ENCODE measurements around the gene PPA1.

Gene PPA1

GRCh38 chr10:70169011-70169410 lies 64.2 kb downstream of the PPA1 start:
- Histone ChIP-seq H3K4me3 (ENCODE audit: low read depth, low read length) (peak overlapping the region; percentile 98), H3K36me3 (replicated peaks) (peaks cover 22% of the 10 kb centered on the region), H3K27ac (peak overlapping the region; percentile 95), H3K27me3 (replicated peaks) (no peaks in the 10 kb centered on the region)
- DNase-seq, result no peak
- in situ Hi-C loops (cut with HindIII; ENCODE audit: low pct_ligation_motif_present, low sequenced_read_pairs), result no loop called here
- no peak for TF ChIP-seq CTCF (IDR thresholded peaks at IDR 0.05; ENCODE audit: low read depth, low read length, missing control alignments)

GRCh38 chr10:70167246-70167645 lies 66.0 kb downstream of the PPA1 start:
- no peak overlapping the region for H3K4me3 ChIP-seq (ENCODE audit: low read depth, low read length)
- peaks cover 22% of the 10 kb centered on the region for H3K36me3 ChIP-seq (replicated peaks)
- TF ChIP-seq CTCF (IDR thresholded peaks at IDR 0.05; ENCODE audit: low read depth, low read length, missing control alignments), result no peak
- H3K27me3 ChIP-seq (replicated peaks), result no peaks in the 10 kb centered on the region
- in situ Hi-C loops (cut with HindIII; ENCODE audit: low pct_ligation_motif_present, low sequenced_read_pairs), result no loop called here
- no peak for DNase-seq
- no peak overlapping the region for H3K27ac ChIP-seq

- TF ChIP-seq CTCF (IDR thresholded peaks at IDR 0.05; ENCODE audit: low read depth, low read length, missing control alignments), result no peak
- peaks cover 26% of the 10 kb centered on the region for H3K36me3 ChIP-seq (replicated peaks)
- in situ Hi-C loops (cut with HindIII; ENCODE audit: low pct_ligation_motif_present, low sequenced_read_pairs), result no loop called here
- DNase-seq, result no peak
- no peaks in the 10 kb centered on the region for H3K27me3 ChIP-seq (replicated peaks)
- H3K27ac ChIP-seq, result no peak overlapping the region
- H3K4me3 ChIP-seq (ENCODE audit: low read depth, low read length), result no peak overlapping the region
These were observed 66.8 kb downstream of the PPA1 start for GRCh38 chr10:70166394-70166793.

GRCh38 chr10:70164163-70164562 lies 69.1 kb downstream of the PPA1 start:
- in situ Hi-C loops (cut with HindIII; ENCODE audit: low pct_ligation_motif_present, low sequenced_read_pairs), result no loop called here
- no peak for TF ChIP-seq CTCF (IDR thresholded peaks at IDR 0.05; ENCODE audit: low read depth, low read length, missing control alignments)
- no peak overlapping the region for H3K4me3 ChIP-seq (ENCODE audit: low read depth, low read length)
- H3K27me3 ChIP-seq (replicated peaks), result no peaks in the 10 kb centered on the region
- DNase-seq, result no peak
- H3K27ac ChIP-seq, result no peak overlapping the region
- peaks cover 40% of the 10 kb centered on the region for H3K36me3 ChIP-seq (replicated peaks)

- Histone ChIP-seq H3K4me3 (ENCODE audit: low read depth, low read length) (no peak overlapping the region), H3K27me3 (replicated peaks) (no peaks in the 10 kb centered on the region), H3K27ac (no peak overlapping the region), H3K36me3 (replicated peaks) (peaks cover 42% of the 10 kb centered on the region)
- no peak for TF ChIP-seq CTCF (IDR thresholded peaks at IDR 0.05; ENCODE audit: low read depth, low read length, missing control alignments)
- DNase-seq, result no peak
- in situ Hi-C loops (cut with HindIII; ENCODE audit: low pct_ligation_motif_present, low sequenced_read_pairs), result no loop called here
These were observed 69.8 kb downstream of the PPA1 start for GRCh38 chr10:70163448-70163847.

GRCh38 chr10:70162892-70163201 lies 70.4 kb downstream of the PPA1 start:
- H3K36me3 ChIP-seq (replicated peaks), result peaks cover 45% of the 10 kb centered on the region
- no peak for TF ChIP-seq CTCF (IDR thresholded peaks at IDR 0.05; ENCODE audit: low read depth, low read length, missing control alignments)
- no peaks in the 10 kb centered on the region for H3K27me3 ChIP-seq (replicated peaks)
- no peak overlapping the region for H3K4me3 ChIP-seq (ENCODE audit: low read depth, low read length)
- in situ Hi-C loops (cut with HindIII; ENCODE audit: low pct_ligation_motif_present, low sequenced_read_pairs), result no loop called here
- DNase-seq, result no peak
- H3K27ac ChIP-seq, result no peak overlapping the region
